Activated CD8-positive, alpha-beta T cell treated with anti-CD3 and anti-CD28 coated beads, Interleukin-2, amount 10 ng/mL, durations not matched to agents 7 days and 5 days (primary cell): ENCODE measurements around the gene NMNAT2. TPM values are rescaled to one million over a fixed set of nuclear protein-coding genes. Genes with fewer than 3 reads are reported as not detected.
"Not testable (repeated sequence)": the region's sequence is repeated elsewhere in the genome, so short reads cannot be mapped to it uniquely, and the experiment has no call there.

Source experiments
- ATAC-seq: fragments of 150-1000 bp; cut with Tn5 transposase; one replicate; pipeline ENCODE4 v1.10.0; 2021; ENCODE audit warnings: moderate library complexity
- CTCF ChIA-PET: fragments of 350-600 bp; sonication (Branson Sonifier 250); formaldehyde crosslinking; loops from one replicate; lab custom pipeline; 2021; ENCODE audit warnings: antibody characterized with exemption; lab: Charles Lee
- POLR2A ChIA-PET: fragments of 350-600 bp; sonication (Branson Sonifier 250); formaldehyde crosslinking; loops from one replicate; lab custom pipeline; 2021; ENCODE audit warnings: antibody characterized with exemption; lab: Charles Lee
- DNase-seq: peaks from one replicate; pipeline ENCODE4 v3.0.0-alpha.2; 2020
- H3K27ac Mint-ChIP-seq: one replicate; pipeline ENCODE4 v1.8.0; 2021; ENCODE audit warnings: mild to moderate bottlenecking, mixed read lengths
- H3K27me3 Mint-ChIP-seq: one replicate; pipeline ENCODE4 v1.8.0; 2021; ENCODE audit warnings: low read depth, mixed read lengths
- H3K36me3 Mint-ChIP-seq: one replicate; pipeline ENCODE4 v1.8.0; 2021; ENCODE audit warnings: low read depth, mixed read lengths
- H3K4me1 Mint-ChIP-seq: one replicate; pipeline ENCODE4 v1.8.0; 2021; ENCODE audit warnings: low read depth, mixed read lengths
- H3K4me3 Mint-ChIP-seq: one replicate; pipeline ENCODE4 v1.8.0; 2021; ENCODE audit warnings: mild to moderate bottlenecking, mixed read lengths
- H3K9me3 Mint-ChIP-seq: one replicate; pipeline ENCODE4 v1.8.0; 2022; ENCODE audit warnings: mixed read lengths; ENCODE audit not compliant: insufficient read depth
- total RNA-seq, 2 experiments: library from RNA; stranded (reverse); gene quantifications; one replicate each; pipeline ENCODE4 v1.2.3, GENCODE V29; 2021

The NMNAT2 gene
- total RNA-seq, 2 experiments from 2014 or later = not detected

DNA sequence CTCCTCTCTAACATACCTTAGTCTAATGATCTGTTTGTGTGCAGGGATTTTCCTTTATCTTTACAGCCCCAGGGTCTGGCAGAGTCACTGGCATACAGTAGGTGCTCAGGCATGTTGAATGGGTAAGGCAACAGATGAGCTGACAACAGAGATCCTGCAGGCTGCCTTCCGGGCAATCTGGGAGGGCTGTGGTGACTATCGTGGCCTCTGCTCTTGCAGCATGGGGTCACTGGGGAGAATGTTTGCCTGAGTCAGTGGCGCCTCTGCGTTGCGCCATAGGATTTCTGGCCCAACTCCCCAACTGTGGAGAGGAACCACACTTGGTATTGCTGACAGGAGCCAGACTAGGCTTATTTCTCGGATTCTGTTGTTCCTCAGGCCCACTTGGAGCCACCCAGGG, 138.3 kb downstream of the NMNAT2 start:
- Mint-ChIP-seq H3K4me1 (peaks cover 3% of the 10 kb centered on the region), H3K9me3 (no peaks in the 10 kb centered on the region), H3K27ac (no peak overlapping the region), H3K4me3 (no peak overlapping the region), H3K27me3 (no peaks in the 10 kb centered on the region), H3K36me3 (no peaks in the 10 kb centered on the region)
- no peak for ATAC-seq
- no peak for DNase-seq
- ChIA-PET CTCF (interaction anchor here (1.2 kb wide), 1 partner anchor 16 kb away, joined by 3 read pairs; no protein-coding TSS in a partner anchor), POLR2A (no interaction called here)

- ATAC-seq (no peak), DNase-seq (no peak)
- no peak overlapping the region for H3K4me3 Mint-ChIP-seq
- H3K4me1 Mint-ChIP-seq = peaks cover 3% of the 10 kb centered on the region
- CTCF ChIA-PET = interaction anchor here (0.6 kb wide), 1 partner anchor 1135 kb away, joined by 3 read pairs; no protein-coding TSS in a partner anchor
- POLR2A ChIA-PET = no interaction called here
- no peaks in the 10 kb centered on the region for H3K36me3 Mint-ChIP-seq
- H3K27me3 Mint-ChIP-seq = no peaks in the 10 kb centered on the region
- no peak overlapping the region for H3K27ac Mint-ChIP-seq
- H3K9me3 Mint-ChIP-seq = no peaks in the 10 kb centered on the region
Measured at GRCh38 chr1:183278739-183279591, 139.2 kb downstream of the NMNAT2 start.

DNA sequence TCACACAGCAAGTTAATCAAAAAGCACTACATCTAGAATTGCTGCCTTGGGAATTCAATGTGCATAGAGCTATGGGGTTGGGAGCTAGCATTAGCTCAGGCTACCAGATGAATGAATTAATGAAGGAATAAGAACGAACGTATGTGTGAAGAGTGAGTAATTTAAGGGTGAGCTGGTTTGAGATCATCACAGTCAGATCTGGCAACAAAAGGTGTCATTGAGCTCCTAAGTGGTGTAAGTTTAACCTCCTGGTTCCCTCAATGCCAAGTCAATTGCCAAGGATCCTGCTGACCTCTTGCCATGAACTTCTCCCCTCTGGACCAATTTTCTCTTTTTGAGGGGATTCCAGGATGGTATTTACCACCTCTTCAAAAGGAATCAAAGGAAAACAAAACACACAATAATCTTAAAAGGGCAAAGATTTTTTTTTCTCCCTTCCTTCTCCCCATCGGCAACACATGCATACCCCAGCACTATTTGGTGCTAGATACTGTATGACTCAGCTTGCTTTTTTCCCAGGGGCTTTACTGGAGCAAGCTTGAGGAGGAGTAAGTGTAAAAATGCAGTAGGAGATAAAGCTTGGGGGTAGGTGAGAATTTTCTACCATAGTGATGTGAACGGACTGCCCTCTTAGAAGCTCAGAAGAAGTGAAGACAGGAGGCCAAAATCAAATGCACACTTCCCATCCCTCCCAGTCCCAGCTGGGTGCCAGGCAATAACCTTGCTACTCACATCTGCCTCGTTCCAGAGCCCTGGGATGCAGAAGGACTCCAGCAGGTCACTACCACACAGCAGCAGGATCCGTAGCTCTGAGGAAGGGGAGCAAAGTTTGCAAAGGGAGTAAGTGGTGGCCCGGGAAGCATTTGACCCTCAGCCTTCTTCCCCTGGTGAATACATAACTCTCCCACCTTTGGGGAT, 140.1 kb downstream of the NMNAT2 start:
- CTCF ChIA-PET = interaction anchor here (0.6 kb wide), 1 partner anchor 1135 kb away, joined by 3 read pairs; no protein-coding TSS in a partner anchor
- Mint-ChIP-seq H3K4me1 (peaks cover 3% of the 10 kb centered on the region), H3K9me3 (no peaks in the 10 kb centered on the region), H3K4me3 (no peak overlapping the region), H3K27ac (no peak overlapping the region), H3K36me3 (no peaks in the 10 kb centered on the region), H3K27me3 (no peaks in the 10 kb centered on the region)
- POLR2A ChIA-PET = no interaction called here
- ATAC-seq = no peak
- DNase-seq = no peak

- Mint-ChIP-seq H3K9me3 (no peaks in the 10 kb centered on the region), H3K4me1 (peaks cover 3% of the 10 kb centered on the region), H3K27ac (no peak overlapping the region), H3K4me3 (no peak overlapping the region), H3K36me3 (no peaks in the 10 kb centered on the region), H3K27me3 (no peaks in the 10 kb centered on the region)
- ATAC-seq = no peak
- no peak for DNase-seq
- ChIA-PET CTCF (no interaction called here), POLR2A (no interaction called here)
Measured at GRCh38 chr1:183276386-183277080, 141.6 kb downstream of the NMNAT2 start.

DNA sequence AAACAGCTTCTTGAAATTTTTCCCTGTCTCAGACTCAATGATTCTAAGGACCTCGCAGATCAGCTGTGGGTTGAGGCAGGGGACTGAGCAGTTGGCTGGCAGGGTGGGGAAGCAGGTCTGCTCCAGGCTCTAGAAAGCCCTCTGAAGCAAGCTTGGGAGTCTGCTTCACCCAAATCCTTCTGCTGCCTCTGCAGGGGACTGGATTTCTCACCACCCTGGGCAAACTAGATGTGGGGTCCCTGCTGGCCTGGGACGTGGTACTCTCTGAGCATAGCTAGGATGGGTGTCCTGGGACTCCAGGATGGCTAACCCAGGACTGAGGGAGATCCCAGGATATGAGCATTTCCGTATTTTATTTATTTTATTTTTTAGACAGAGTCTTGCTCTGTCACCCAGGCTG, 142.9 kb downstream of the NMNAT2 start:
- DNase-seq = no peak
- ChIA-PET CTCF (no interaction called here), POLR2A (no interaction called here)
- Mint-ChIP-seq H3K27ac (no peak overlapping the region), H3K4me3 (no peak overlapping the region), H3K9me3 (no peaks in the 10 kb centered on the region), H3K4me1 (peaks cover 3% of the 10 kb centered on the region), H3K36me3 (no peaks in the 10 kb centered on the region), H3K27me3 (no peaks in the 10 kb centered on the region)
- no peak for ATAC-seq

GRCh38 chr1:183274836-183275235, 143.3 kb downstream of the NMNAT2 start:
- no peak for DNase-seq
- POLR2A ChIA-PET = no interaction called here
- Mint-ChIP-seq H3K27me3 (no peaks in the 10 kb centered on the region), H3K4me1 (peaks cover 3% of the 10 kb centered on the region), H3K36me3 (no peaks in the 10 kb centered on the region), H3K9me3 (no peaks in the 10 kb centered on the region), H3K27ac (no peak overlapping the region), H3K4me3 (no peak overlapping the region)
- ATAC-seq = no peak
- CTCF ChIA-PET = no interaction called here

DNA sequence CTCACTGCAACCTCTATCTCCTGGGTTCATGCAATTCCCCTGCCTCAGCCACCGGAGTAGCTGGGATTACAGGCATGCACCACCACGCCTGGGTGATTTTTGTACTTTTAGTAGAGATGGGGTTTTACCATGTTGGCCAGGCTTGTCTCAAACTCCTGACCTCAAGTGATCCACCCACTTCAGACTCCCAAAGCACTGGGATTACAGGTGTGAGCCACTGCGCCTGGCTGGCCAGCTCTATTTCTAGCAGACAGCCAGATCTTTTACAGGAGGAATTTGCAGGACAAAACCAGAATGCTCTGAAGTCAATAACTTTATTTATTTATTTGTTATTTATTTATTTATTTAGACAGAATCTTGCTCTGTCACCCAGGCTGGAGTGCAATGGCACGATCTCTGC, 144.2 kb downstream of the NMNAT2 start:
- H3K36me3 Mint-ChIP-seq, H3K9me3 Mint-ChIP-seq, H3K4me3 Mint-ChIP-seq, ATAC-seq, H3K4me1 Mint-ChIP-seq, H3K27me3 Mint-ChIP-seq, CTCF ChIA-PET, DNase-seq, POLR2A ChIA-PET, H3K27ac Mint-ChIP-seq: not testable (repeated sequence)

- Mint-ChIP-seq H3K27ac (no peak overlapping the region), H3K27me3 (no peaks in the 10 kb centered on the region), H3K4me3 (no peak overlapping the region), H3K4me1 (no peaks in the 10 kb centered on the region), H3K9me3 (no peaks in the 10 kb centered on the region), H3K36me3 (no peaks in the 10 kb centered on the region)
- ATAC-seq (no peak), DNase-seq (no peak)
- CTCF ChIA-PET = interaction anchor here (1.0 kb wide), 1 partner anchor 8 kb away, joined by 3 read pairs; no protein-coding TSS in a partner anchor
- POLR2A ChIA-PET = no interaction called here
Measured at GRCh38 chr1:183273300-183273699, 144.9 kb downstream of the NMNAT2 start.

DNA sequence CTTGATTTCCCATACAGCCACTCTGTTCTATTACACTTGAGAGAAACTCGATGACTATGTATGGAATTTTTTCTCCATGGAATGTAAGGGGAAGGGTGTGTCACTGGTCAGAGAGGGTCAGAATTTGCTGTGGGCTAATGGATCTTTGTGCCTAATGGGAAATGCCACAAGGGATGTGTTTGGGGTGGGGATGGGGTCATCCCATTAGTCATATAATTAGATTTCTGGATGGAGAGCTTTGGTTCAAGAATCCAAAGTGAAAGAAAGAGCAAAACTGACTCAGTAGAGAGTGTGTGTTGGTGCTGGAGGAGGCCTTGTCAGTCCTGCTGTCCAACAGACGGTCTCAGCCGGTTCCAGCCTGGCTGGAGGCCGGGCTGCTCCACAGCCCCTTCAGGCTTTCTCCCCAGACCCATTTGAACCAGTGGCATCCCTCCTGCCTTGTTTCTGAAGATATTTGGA, 145.8 kb downstream of the NMNAT2 start:
- no peak for ATAC-seq
- Mint-ChIP-seq H3K36me3 (no peaks in the 10 kb centered on the region), H3K9me3 (no peaks in the 10 kb centered on the region), H3K4me1 (no peaks in the 10 kb centered on the region), H3K4me3 (no peak overlapping the region), H3K27ac (no peak overlapping the region), H3K27me3 (peaks cover 3% of the 10 kb centered on the region)
- ChIA-PET CTCF (interaction anchor here (1.0 kb wide), 1 partner anchor 9 kb away, joined by 3 read pairs; no protein-coding TSS in a partner anchor), POLR2A (no interaction called here)
- DNase-seq = no peak

DNA sequence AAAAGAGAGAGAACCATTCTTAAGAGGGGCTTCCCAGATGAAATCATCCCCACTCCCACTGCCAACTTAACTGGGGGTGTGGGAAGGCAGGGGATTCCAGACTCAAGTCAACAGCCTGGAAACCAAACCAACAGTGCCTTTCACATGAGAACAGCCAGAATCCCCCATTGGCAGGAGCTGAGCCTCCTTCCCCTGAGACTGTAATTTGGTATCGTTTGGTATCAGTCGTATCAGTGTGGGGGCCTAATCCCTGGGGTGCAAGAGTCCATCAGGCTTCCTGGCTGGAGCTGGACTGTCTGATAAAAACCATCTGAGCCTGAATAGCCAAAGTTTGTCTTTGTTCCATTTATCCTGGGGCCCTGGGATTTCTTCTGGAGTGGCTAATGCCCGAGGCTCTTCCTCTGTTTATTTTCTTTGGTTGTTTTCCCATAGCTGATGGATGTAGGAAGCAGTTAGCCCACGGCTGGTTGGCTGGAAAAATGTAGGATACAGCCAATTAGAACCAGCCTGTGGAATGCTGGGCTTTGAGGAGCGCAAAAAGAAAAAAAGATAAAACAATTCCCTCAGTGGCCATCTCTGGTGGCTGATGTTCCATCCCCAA, 147.5 kb downstream of the NMNAT2 start:
- Mint-ChIP-seq H3K4me1 (no peaks in the 10 kb centered on the region), H3K9me3 (no peaks in the 10 kb centered on the region), H3K36me3 (no peaks in the 10 kb centered on the region), H3K4me3 (no peak overlapping the region), H3K27ac (no peak overlapping the region), H3K27me3 (peaks cover 10% of the 10 kb centered on the region)
- ChIA-PET POLR2A (no interaction called here), CTCF (no interaction called here)
- no peak for ATAC-seq
- no peak for DNase-seq
